Activated CD4-positive, CD25-positive, alpha-beta regulatory T cell treated with anti-CD3 and anti-CD28 coated beads, Interleukin-2, amount 50 U/mL, for 16 hours (primary cell): Measurements from ENCODE around the gene MYOZ3.

Experiments
- DNase-seq: peaks from one replicate; pipeline ENCODE4 v3.0.0-alpha.2; 2020; ENCODE audit warnings: low read depth, low spot score

MYOZ3 gene

DNA sequence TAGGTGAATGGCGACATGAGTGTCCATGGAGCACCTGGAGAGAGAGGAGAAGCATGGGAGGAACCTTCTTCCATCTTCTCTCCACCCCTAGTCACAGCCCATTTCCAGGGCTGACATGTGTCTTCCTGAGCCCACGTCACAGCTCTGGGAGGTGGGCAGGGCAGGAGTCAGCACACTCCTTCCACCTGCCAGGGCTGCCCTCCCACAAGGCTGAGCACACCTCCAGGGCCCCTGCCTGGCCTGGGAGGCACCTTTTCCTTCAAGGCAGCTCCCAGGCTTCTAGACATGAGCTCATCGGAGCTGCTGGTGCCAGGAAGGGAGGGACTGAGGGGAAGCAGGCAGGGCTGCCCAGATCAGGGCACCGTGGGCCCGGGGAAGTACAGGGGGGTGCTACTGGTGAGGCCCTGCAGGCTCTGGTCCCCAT is 34.2 kb upstream of the MYOZ3 start:
- no peak for DNase-seq

- DNase-seq: no peak
These were observed 33.1 kb upstream of the MYOZ3 start for GRCh38 chr5:150627731-150628545.

DNA sequence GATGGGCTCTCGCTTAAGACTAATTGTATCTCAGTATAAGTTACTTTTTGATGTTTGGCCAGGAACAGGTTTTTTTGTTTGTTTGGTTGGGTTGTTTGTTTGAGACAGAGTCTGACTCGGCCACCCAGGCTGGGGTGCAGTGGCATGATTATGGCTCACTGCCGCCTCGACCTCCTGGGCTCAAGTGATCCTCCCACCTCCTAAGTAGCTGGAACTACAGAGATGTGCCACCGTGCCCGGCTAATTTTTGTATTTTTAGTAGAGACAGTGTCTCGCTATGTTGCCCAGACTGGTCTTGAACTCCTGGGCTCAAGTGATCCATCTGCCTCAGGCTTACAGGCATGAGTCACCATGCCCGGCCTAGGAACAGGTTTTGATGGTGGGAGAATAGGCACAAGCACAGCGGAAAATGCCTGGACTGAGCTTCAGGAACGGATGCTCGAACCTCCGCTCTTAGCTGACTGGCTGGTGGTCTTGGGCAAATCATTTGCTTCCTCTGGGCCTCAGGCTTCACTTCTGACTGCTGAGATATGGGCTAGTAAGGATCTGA is 32.0 kb upstream of the MYOZ3 start:
- no peak for DNase-seq

DNA sequence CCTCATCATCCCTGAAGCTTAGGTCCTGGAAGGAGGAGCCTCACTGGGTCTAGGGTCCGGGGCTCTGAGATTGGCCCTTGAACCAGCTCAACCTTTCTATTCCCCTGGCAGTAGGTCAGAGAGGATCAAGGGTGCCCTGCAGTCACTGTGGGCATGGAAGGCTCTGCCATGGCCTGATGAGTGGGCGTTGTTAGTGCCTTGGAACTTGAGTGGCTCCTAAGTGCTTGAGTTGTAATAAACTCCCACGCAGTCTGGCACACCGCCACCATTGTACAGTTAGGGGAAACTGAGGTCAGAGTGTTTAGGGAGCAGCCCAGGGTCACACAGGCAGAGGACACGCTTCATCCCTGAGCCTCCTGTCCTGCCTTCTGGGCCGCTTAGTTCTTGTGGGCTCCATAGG is 31.0 kb upstream of the MYOZ3 start:
- DNase-seq: no peak

DNA sequence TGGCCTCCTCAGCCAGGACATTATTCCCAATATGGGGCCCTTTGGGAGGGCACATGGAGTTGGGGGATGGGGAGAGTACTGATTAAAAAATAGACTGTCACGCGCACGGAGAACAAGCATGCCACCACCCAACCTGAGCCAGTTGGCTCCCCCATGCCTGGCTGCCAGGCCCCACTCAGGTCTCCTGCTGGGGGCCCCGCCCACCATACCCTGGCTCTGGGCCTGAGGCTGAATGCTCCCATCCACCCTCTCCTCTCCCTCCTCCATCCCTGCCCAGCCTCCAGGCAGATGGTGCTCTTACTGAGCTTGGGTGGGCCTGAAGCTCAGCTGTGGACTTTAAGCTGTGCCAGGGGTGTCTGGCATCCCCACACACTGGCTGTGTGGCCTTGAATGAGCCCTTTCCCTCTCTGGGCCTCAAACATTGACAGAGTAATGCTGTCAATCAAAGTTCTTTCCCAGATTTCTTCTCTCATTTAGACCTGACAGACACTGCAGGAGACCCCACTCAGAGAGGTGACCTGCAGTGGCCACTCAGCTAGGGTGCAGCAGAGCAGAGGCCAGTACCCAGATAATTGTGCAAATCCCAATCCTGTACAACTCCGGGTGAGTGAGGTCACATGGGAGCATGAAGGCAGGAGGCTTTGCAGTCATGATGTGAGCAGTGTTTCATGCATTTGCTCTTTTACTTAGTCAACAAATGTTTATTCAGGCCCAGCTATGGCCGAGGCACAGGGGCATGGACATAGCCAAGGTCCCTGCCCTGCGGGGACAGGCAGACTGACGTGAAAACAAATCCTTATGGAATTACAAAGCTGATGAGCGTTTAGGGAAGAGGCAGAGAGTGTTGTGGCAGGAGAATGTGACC is 30.4 kb upstream of the MYOZ3 start:
- DNase-seq: no peak

- no peak for DNase-seq
These were observed 29.7 kb upstream of the MYOZ3 start for GRCh38 chr5:150631326-150631701.

DNA sequence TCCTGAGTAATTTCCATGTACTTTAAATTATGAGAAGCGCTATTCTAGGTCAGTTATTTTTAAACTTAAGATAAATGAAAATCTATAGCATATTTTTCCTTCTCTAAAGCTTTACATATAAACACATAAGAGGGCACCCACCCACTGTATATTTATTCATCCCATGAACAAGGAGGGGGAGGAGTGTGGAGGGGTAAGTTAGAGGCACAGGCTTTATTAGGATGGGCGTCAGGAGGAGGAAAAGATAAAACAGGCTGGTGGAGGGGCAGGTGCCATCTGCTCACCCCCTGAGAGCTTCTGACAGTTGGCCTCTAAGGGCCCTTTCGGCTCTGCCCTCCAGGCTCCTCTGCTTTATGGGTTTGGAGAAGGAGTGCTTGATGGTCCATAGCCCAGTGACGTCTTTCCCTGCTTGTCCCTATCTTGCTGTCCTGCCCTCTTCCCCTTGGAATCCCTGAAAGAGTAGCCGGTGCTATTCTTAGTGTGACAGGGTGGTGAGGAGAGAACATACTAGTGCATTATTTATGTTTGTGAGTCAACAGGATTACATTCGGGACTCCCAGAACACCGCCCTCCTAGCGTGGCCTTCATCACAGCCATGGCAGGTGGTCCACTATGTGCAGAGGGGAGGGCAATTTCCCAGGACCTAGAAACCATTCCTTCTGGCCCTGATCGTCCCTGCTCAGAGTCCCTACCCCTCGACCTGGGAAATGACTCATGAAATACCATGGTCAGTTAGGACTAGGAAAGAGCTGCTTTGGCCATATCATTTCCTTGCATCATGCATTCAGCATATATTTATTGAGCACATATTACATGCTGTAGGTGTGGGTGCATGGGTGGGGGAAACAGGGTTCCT is 28.5 kb upstream of the MYOZ3 start:
- DNase-seq: no peak

GRCh38 chr5:150633429-150633828 is 27.6 kb upstream of the MYOZ3 start:
- no peak for DNase-seq

DNA sequence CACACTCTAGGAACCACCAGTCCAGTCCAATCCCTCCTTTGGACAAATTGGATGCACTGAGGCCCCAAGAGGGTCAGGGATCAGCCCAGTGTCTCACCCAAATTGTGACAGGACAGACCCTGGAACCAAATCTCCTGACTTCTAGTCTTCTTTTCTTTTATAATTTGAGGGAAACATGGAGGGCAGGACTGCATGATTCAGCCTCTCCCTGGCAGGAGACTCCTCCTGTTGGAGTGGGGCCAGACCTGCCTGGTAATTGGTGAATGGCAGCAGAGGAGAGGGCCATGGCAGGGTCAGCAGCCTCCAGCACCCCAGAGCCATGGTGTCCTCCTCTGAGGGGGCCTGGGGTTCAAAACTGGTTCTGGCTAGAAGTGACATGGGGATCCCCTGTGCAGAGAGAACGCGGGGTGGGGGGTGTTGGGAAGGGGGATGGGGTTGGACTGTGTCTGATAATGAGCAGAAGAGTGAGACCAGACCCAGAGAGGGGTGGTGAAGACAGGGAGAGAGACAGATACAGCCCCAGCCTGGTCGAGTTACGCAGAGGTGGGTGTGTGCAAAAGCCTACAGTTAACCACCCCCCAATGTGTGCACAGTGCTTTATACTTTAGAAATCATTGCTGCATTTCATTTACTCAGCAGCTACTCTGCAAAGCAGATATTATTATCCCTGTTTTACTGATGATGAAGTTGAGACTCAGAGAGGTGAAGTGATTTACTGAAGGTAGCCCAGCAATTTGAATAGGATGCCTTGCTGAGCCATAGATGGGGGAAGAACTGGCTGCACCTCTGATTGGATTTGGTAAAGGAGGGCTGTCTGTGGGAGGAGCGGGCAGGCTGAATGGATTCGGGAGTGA is 24.4 kb upstream of the MYOZ3 start:
- no peak for DNase-seq

- no peak for DNase-seq
These were observed 23.6 kb upstream of the MYOZ3 start for GRCh38 chr5:150637245-150638052.

DNA sequence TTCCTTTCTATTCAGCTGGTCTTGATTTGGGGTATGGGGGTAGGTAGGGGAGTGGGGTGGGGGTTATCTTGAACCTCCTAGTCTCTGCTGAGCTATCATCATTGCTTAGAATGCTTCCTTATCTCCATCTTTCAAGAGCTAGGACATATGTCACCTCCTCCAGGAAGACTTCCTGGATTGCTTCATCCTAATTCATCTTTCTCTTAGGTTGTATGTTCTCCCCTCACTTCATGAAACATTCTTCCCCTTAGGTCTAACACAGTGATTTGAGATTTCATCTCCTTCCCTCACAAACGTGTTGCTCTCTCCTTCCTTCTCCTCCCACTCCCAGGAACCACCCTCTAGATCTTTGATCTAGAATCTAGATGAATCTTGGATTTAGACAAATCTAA is 23.0 kb upstream of the MYOZ3 start:
- no peak for DNase-seq

- DNase-seq: no peak
These were observed 22.3 kb upstream of the MYOZ3 start for GRCh38 chr5:150638488-150639376.

GRCh38 chr5:150639377-150639692 is 21.7 kb upstream of the MYOZ3 start:
- DNase-seq: no peak

DNA sequence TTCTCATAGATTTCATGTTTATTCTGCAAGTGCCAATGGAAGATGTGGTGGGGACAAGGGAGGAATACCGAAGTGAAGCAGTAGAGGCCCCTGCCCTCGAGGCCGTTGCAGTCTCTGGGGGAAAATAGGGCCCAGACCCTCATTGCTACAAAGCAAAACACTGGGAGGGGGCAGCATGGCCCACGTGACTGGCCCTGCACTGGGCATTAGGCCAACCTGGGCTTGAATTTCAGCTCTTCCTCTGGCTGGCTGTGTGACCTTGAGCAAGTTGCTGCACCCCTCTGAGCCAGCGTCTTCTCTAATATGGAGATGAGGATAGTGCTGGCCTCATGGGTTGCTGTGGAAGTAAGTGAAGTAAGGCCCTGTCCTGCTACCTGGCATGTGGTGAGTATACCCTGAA is 21.3 kb upstream of the MYOZ3 start:
- no peak for DNase-seq

DNA sequence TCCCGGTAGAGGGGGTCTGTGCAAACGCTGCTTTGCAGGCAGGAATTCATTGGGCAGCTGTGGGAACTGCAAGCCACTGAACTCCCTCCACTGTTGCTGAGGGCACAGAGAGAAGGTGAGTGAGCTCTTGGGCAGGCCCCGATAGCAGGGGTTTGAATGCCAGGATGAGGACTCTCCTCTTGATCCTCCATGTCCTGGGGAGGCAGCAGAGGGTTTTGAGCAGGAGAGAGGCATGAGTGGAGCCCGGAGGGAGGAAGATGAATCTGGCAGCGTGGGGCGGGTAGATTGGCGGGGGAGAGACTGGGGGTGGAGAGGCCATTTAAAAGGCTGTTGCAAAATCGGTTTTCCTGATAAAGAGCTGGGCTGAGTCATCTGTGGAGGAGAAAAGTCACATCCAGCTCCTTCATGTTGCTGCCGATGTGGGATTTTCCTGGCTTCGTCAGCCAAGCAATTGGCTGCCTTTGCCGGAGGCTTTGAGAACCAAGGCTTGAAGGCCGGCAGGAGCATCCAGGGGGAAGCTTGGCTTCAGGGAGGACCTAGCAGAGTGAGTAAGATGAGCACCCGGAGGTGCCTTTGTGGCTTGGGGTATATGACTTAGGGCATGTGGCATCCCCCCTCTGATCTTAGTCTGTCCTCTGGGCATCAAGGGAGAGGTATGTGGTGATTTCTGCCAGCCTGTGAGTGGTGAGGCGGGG is 20.6 kb upstream of the MYOZ3 start, which contains the start of gene SYNPO:
Gene SYNPO, plus strand, starts transcription at position 350 of the 695 bp plus-strand sequence. CDS start 7,616 bp downstream, outside the sequence.
- DNase-seq: no peak

GRCh38 chr5:150641006-150641570 is 20.0 kb upstream of the MYOZ3 start:
- no peak for DNase-seq

DNA sequence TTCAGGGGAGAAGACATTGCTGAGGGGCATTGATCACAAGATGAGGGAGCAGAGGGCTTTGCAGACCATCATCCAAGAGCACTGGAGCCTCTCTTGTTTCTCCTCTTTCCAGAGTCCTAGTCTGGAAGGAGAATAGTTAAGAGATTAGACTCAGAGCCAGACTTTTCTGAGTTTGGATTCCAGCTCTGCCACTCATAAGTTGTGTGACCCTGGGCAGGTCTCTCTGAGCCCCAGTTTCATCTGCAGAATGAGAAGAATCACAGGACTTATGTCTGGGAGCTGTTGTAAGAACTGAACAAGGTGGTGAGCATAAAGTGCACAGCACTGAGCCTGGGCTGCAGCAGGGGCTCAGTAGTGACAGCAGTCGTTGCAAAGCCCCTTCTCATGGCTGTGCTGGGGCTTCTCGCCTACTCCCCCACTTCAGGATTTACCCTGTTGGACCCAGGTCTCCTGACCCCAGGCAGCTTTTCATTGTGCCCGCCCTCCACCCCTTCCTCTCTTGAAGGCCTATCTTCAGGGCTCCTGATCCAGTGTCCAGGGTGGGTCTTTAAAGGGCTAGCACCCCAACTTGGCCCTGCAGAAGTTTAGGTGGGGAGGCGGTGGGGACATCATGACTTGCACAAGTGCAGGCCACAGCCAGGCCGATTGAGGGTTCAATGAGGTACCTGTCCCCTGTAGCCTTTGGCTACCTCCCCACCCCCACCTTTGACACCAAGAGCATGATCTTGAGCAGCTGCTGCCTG is 19.1 kb upstream of the MYOZ3 start:
- no peak for DNase-seq
